RWPE1 (cell line): ENCODE data around the gene ABCF2.

Experiments used
- CTCF ChIA-PET: fragments of 350-600 bp; sonication (Branson Sonifier 250); formaldehyde crosslinking; extraction: SDS; loops from one replicate; lab custom pipeline; 2021; lab: Yijun Ruan, JAX
- POLR2A ChIA-PET: fragments of 400-600 bp; formaldehyde crosslinking; extraction: SDS; loops from one replicate; lab custom pipeline; 2020; ENCODE audit warnings: antibody characterized with exemption; ENCODE audit not compliant: low non-redundant PET; lab: Yijun Ruan, JAX
- DNase-seq: peaks from one replicate; pipeline ENCODE4 v3.0.0; 2012; ENCODE audit warnings: low spot score
- H3K27ac ChIP-seq: fragments of 450-650 bp; 2 replicates; pipeline ENCODE4 v1.5.1; 2017
- CTCF ChIP-seq: fragments of 450-650 bp; conservative IDR thresholded peaks from 2 replicates; pipeline ENCODE4 v1.5.1; 2017; ENCODE audit warnings: low read depth, mild to moderate bottlenecking

ABCF2 gene

GRCh38 chr7:151243408-151244195, 16.6 kb upstream of the ABCF2 start:
- POLR2A ChIA-PET = interaction anchor here (0.6 kb wide), 1 partner anchor 60 kb away, joined by 4 read pairs; no protein-coding TSS in a partner anchor

GRCh38 chr7:151243045-151243349, 16.0 kb upstream of the ABCF2 start:
- POLR2A ChIA-PET = interaction anchor here (0.6 kb wide), 1 partner anchor 61 kb away, joined by 4 read pairs; no protein-coding TSS in a partner anchor
- H3K27ac ChIP-seq = peak overlapping the region; percentile 43
- TF ChIP-seq CTCF = no peak
- CTCF ChIA-PET = interaction anchor here (0.6 to 1.5 kb wide), 2 partner anchors 8 to 119 kb away, joined by 7 to 11 read pairs; no protein-coding TSS in a partner anchor
- no peak for DNase-seq

More at GRCh38 chr7:151243408-151244195, 16.6 kb upstream of the ABCF2 start:
- CTCF ChIA-PET = interaction anchor here (0.6 to 1.5 kb wide), 8 partner anchors 7 to 204 kb away, joined by 3 to 11 read pairs (median 4); no protein-coding TSS in a partner anchor
- peak overlapping the region; percentile 43 for H3K27ac ChIP-seq
- no peak for TF ChIP-seq CTCF
- no peak for DNase-seq

- CTCF ChIA-PET = interaction anchor here (0.6 to 1.5 kb wide), 2 partner anchors 8 to 118 kb away, joined by 7 to 11 read pairs; no protein-coding TSS in a partner anchor
Observed at GRCh38 chr7:151242159-151243044, 15.4 kb upstream of the ABCF2 start.

GRCh38 chr7:151241755-151242096, 14.7 kb upstream of the ABCF2 start:
- ChIA-PET CTCF (no interaction called here), POLR2A (no interaction called here)
- no peak for TF ChIP-seq CTCF
- DNase-seq = no peak
- H3K27ac ChIP-seq = peak overlapping the region; percentile 43

More at GRCh38 chr7:151242159-151243044, 15.4 kb upstream of the ABCF2 start:
- H3K27ac ChIP-seq = peak overlapping the region; percentile 43
- DNase-seq = no peak
- POLR2A ChIA-PET = interaction anchor here (0.6 kb wide), 1 partner anchor 61 kb away, joined by 4 read pairs; no protein-coding TSS in a partner anchor
- no peak for TF ChIP-seq CTCF

GRCh38 chr7:151240942-151241754, 14.1 kb upstream of the ABCF2 start:
- peak overlapping the region; percentile 43 for H3K27ac ChIP-seq
- no peak for DNase-seq
- no peak for TF ChIP-seq CTCF
- CTCF ChIA-PET = no interaction called here
- POLR2A ChIA-PET = no interaction called here
